HG03342 (cell line): ENCODE results near the gene SPINT1.
A peak's percentile ranks its signal among the peaks of the same experiment; 100 is the strongest.
"Not testable (repeated sequence)": the region's sequence is repeated elsewhere in the genome, so short reads cannot be mapped to it uniquely, and the experiment has no call there.

Source experiments
- ATAC-seq: cut with Tn5 transposase; IDR thresholded peaks from one replicate; pipeline ENCODE4 v1.9.1; 2021; ENCODE audit warnings: mild to moderate bottlenecking, moderate library complexity; ENCODE audit not compliant: unreplicated experiment

SPINT1 gene

GRCh38 chr15:40859206-40859851 lies 15.5 kb downstream of the SPINT1 start:
- peak; percentile 58 for ATAC-seq

- not testable (repeated sequence) for ATAC-seq
These were observed 17.3 kb downstream of the SPINT1 start for GRCh38 chr15:40861147-40861546.

- ATAC-seq, result no peak
These were observed 19.9 kb downstream of the SPINT1 start for GRCh38 chr15:40863660-40864270.

- no peak for ATAC-seq
These were observed 23.4 kb downstream of the SPINT1 start for GRCh38 chr15:40867199-40867598.

- no peak for ATAC-seq
These were observed 25.8 kb downstream of the SPINT1 start for GRCh38 chr15:40869686-40870085.

GRCh38 chr15:40870716-40871115 lies 26.9 kb downstream of the SPINT1 start:
- no peak for ATAC-seq

GRCh38 chr15:40871749-40872617 lies 28.1 kb downstream of the SPINT1 start:
- peak; percentile 42 for ATAC-seq

- ATAC-seq, result no peak
These were observed 29.2 kb downstream of the SPINT1 start for GRCh38 chr15:40872791-40873693.

GRCh38 chr15:40873694-40874561 lies 30.1 kb downstream of the SPINT1 start, which contains the start of gene RHOV:
Gene RHOV, minus strand, starts transcription at chr15:40874234. Its CDS starts 95 bp downstream, at chr15:40874139.
- peak; percentile 53 for ATAC-seq

GRCh38 chr15:40875991-40876730 lies 32.3 kb downstream of the SPINT1 start:
- no peak for ATAC-seq

GRCh38 chr15:40877694-40878093 lies 33.8 kb downstream of the SPINT1 start:
- ATAC-seq, result no peak

GRCh38 chr15:40878785-40879184 lies 34.9 kb downstream of the SPINT1 start:
- ATAC-seq, result peak; percentile 62

- no peak for ATAC-seq
These were observed 35.8 kb downstream of the SPINT1 start for GRCh38 chr15:40879609-40880008.

- no peak for ATAC-seq
These were observed 37.5 kb downstream of the SPINT1 start for GRCh38 chr15:40881351-40881750.

GRCh38 chr15:40886586-40886985 lies 42.7 kb downstream of the SPINT1 start:
- no peak for ATAC-seq

GRCh38 chr15:40889112-40889511 lies 45.3 kb downstream of the SPINT1 start:
- no peak for ATAC-seq

GRCh38 chr15:40891138-40891537 lies 47.3 kb downstream of the SPINT1 start:
- ATAC-seq, result no peak

GRCh38 chr15:40891810-40892446 lies 48.1 kb downstream of the SPINT1 start:
- ATAC-seq, result no peak
